Subcutaneous adipose tissue (tissue), 4 donors: ENCODE data around the gene ADAM17. TPM values are rescaled to one million over a fixed set of nuclear protein-coding genes. Genes with fewer than 3 reads are reported as not detected.

Experiments
- total RNA-seq, 4 donors: library from RNA; depleted of rRNA; stranded (reverse); fragments of >200 nt; gene quantifications; one replicate each; pipeline ENCODE4 v1.1.0, GENCODE V29; 2016
- TF ChIP-seq, protein P1 (sequence below): fragments of 450-650 bp; IDR thresholded peaks from one replicate; pipeline ENCODE4 v1.5.1; 2016; ENCODE audit warnings: low read depth, mild to moderate bottlenecking, control low read depth, antibody characterized with exemption, moderate library complexity

ADAM17 gene
- total RNA-seq, 4 donors from 2014 or later, result 20.7 to 58.0 (median 37.7) TPM

DNA sequence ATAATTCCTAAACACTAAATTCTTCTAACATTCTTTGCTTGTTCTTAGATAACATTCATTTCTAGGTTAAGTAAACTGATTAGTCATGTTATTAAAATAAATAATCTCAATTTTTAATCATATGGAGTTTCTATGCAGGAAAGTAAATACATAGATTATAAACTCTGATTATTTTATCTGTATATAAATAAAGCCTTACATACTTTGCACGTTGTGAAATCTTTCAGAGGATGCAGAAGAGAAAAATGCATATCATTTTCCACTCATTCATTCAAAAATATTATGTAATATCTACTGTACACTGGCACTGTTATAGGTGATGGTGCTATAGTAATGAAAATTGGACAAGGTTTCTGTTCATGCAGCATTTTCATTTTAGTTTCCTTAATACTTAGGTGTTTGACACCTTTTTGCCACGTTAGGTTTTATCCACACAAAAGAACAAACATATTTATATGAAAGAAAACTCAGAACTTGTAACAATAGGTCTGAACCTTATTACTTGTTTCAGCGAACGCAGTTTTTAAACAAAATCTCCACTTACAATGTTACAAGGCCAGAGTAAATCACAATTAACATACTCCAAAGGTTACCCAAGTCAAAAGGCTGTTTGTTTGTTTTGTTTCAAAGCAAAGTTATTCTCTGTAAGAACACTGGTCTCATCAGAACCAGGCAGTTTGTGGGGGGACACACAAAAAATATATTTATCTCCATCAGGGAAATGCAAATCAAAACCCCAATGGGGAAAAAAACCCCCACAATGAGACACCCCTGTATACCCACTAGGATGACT is 27.4 kb downstream of the ADAM17 start:
- TF ChIP-seq, protein P1, sequence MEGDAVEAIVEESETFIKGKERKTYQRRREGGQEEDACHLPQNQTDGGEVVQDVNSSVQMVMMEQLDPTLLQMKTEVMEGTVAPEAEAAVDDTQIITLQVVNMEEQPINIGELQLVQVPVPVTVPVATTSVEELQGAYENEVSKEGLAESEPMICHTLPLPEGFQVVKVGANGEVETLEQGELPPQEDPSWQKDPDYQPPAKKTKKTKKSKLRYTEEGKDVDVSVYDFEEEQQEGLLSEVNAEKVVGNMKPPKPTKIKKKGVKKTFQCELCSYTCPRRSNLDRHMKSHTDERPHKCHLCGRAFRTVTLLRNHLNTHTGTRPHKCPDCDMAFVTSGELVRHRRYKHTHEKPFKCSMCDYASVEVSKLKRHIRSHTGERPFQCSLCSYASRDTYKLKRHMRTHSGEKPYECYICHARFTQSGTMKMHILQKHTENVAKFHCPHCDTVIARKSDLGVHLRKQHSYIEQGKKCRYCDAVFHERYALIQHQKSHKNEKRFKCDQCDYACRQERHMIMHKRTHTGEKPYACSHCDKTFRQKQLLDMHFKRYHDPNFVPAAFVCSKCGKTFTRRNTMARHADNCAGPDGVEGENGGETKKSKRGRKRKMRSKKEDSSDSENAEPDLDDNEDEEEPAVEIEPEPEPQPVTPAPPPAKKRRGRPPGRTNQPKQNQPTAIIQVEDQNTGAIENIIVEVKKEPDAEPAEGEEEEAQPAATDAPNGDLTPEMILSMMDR, result no peak

DNA sequence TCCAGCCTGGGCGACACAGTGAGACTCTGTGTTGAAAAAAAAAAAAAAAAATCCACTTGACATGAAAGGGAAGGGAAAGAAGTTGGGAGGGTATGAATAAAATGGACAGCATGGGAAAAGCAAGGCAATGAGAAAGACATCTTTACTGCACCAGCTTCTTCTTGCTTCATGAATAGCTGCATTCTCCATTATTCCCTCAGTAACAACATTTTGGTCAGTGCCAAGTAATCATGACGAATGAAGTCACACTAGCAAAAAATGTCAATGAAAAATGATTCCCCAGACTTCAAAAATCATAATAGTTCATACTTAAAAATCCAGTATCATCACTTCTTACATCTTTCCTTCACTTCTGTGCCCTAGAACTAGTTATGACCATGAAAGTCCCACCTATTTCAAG is 30.4 kb downstream of the ADAM17 start:
- TF ChIP-seq, protein P1, result no peak

DNA sequence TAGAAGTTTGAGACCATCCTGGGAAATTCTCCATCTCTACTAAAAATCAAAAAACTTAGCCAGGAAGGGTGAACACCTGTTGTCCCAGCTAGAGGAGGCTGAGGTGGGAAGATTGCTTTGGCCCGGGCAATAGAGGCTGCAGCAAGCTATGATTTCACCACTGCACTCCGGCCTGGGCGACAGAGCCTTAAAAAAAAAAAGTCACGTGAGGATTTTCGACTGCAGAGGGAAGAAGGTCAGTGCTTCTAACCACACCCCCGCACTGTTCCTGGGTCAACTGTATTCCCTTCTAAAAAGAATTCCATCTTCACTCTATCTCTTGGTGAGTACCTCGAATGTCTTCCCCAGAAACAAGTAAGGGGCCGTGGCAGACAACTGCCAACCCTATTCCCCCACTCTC is 31.3 kb downstream of the ADAM17 start:
- TF ChIP-seq, protein P1, result no peak

DNA sequence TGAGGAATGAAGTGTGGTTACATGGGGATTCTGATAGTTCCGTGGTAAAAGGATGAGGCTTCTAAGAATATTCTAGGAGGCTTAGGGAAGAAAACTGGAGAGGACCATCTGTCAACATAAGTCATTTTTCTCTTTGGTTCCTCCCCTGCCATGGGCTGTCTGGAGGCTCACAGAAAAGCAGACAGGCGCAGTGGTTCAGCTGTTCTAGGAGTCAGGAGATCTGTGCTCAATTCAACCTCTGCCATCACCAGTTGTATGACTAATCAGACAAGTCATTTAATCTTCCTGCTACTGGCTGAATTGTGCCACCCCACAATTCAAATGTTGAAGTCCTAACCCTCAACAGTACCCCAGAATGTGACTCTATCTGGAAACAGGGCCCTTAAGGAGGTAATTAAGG is 36.4 kb downstream of the ADAM17 start:
- TF ChIP-seq, protein P1, result no peak

DNA sequence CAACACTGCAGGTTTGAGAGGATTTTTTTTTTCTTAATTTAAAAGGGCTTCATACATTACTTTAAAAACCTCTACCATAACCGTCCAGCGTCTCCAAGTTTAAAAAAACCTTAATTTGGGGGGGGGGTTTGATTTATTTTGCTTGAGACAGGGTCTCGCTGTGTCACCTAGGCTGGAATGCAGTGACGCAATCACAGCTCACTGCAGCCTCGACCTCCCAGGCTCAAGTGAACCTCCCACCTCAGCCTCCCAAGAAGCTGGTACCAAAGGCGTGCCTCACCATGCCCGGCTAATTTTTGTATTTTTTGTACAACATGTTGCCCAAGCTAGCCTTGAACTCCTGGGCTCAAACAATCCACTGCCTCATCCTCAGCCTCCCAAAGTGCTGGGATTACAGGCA is 36.9 kb downstream of the ADAM17 start:
- TF ChIP-seq, protein P1, result no peak

DNA sequence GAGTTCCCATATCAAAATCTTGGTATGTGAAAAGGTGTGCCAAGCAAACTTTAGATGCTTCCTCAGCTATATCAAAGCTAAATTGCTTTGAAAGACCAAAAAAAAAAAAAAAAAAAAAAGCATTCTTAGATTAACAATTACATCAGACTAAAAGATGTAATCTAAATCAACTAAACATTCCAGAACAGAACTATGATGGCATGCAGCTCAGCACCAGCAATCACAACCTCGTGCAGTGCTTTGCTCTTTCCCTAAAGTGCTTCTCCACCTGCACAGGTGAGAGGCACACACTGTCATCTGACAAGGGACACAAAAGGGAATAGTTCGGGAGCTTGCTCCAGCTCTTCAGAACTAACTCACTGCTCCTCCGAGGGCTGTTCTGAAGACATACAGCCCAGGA is 37.5 kb downstream of the ADAM17 start:
- TF ChIP-seq, protein P1, result no peak

DNA sequence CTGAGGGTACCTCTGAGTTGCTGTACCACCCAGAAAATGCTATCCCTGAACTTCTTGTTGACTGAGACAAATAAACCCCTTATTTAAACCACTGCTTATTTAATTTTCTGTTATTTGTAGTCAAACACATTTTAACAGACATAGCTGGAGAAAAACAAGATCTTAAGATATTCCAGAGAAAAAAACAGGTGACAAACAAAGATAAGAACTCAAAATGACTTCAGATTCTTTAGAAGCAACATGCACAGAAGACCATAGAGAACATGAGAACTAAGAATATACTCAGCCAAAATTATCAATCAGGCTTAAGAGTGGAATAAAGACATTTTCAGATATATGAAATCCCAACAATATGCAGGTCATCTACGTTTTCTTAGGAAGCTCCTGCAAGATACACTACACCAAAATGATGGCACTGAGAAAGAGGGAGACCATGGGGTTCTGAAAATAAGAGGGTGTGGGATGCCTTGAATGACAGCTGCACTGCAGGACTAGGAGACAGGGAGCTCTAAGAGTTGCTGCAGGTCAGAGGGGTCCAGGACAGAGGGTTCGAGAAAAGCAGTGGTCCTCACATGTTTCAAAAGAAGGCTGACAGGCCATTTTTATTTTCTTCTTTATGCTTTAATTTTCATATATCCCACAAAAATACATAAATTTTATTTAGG is 38.4 kb downstream of the ADAM17 start:
- TF ChIP-seq, protein P1, result no peak
